GM23338 (cell line): Measurements from ENCODE around the gene PML. TPM values are rescaled to one million over a fixed set of nuclear protein-coding genes. Genes with fewer than 3 reads are reported as not detected.
"Not testable (repeated sequence)": the region's sequence is repeated elsewhere in the genome, so short reads cannot be mapped to it uniquely, and the experiment has no call there.

Experiments used
- ATAC-seq: fragments of 200-7000 bp; cut with Tn5 transposase; 3 replicates; pipeline ENCODE4 v1.9.1; 2020
- DNase-seq: peaks from one replicate; pipeline ENCODE4 v3.0.0-alpha.2; 2015; ENCODE audit warnings: low spot score
- H2AFZ ChIP-seq: fragments of 200-600 bp; sonication (generic); 2 replicates; pipeline ENCODE4 v1.8.0; 2016; ENCODE audit warnings: antibody characterized with exemption, mild to moderate bottlenecking, moderate library complexity
- H3F3A ChIP-seq: fragments of 200-600 bp; sonication (generic); replicated peaks from 2 replicates; pipeline ENCODE4 v1.8.0; 2017; ENCODE audit warnings: antibody characterized with exemption, mixed run types, low read depth
- H3K27ac ChIP-seq: fragments of 200-600 bp; sonication (generic); 2 replicates; pipeline ENCODE4 v1.6.1; 2016; ENCODE audit warnings: low read depth
- H3K27me3 ChIP-seq: fragments of 200-600 bp; sonication (generic); 2 replicates; pipeline ENCODE4 v1.8.0; 2016; ENCODE audit warnings: mild to moderate bottlenecking, mixed run types, moderate library complexity; ENCODE audit not compliant: insufficient read depth
- H3K36me3 ChIP-seq: fragments of 200-600 bp; sonication (generic); 2 replicates; pipeline ENCODE4 v1.8.0; 2016; ENCODE audit warnings: mild to moderate bottlenecking; ENCODE audit not compliant: insufficient read depth
- H3K4me1 ChIP-seq: fragments of 200-600 bp; sonication (generic); 2 replicates; pipeline ENCODE4 v1.8.0; 2016; ENCODE audit warnings: mild to moderate bottlenecking, moderate library complexity; ENCODE audit not compliant: insufficient read depth
- H3K4me2 ChIP-seq: fragments of 200-600 bp; sonication (generic); 2 replicates; pipeline ENCODE4 v1.7.1; 2017; ENCODE audit warnings: mixed run types
- H3K4me3 ChIP-seq: fragments of 200-600 bp; sonication (generic); 2 replicates; pipeline ENCODE4 v1.6.1; 2016; ENCODE audit warnings: mixed run types
- H3K79me2 ChIP-seq: fragments of 200-600 bp; sonication (generic); replicated peaks from 2 replicates; pipeline ENCODE4 v1.8.0; 2017; ENCODE audit warnings: mild to moderate bottlenecking; ENCODE audit not compliant: insufficient read depth
- H3K9me2 ChIP-seq: fragments of 200-600 bp; sonication (generic); 2 replicates; pipeline ENCODE4 v1.8.0; 2017; ENCODE audit not compliant: insufficient read depth
- H4K20me1 ChIP-seq: fragments of 200-600 bp; sonication (generic); replicated peaks from 2 replicates; pipeline ENCODE4 v1.8.0; 2017; ENCODE audit warnings: mild to moderate bottlenecking; ENCODE audit not compliant: insufficient read depth
- H3K27ac Mint-ChIP-seq: 2 replicates; pipeline ENCODE4 v1.8.0; 2020; ENCODE audit warnings: inconsistent platforms, mild to moderate bottlenecking, moderate library complexity, mixed read lengths
- H3K27me3 Mint-ChIP-seq: 3 replicates; pipeline ENCODE4 v1.8.0; 2022; ENCODE audit warnings: low read depth, mild to moderate bottlenecking, moderate library complexity, mixed read lengths, inconsistent platforms; ENCODE audit not compliant: insufficient read depth, poor library complexity
- H3K36me3 Mint-ChIP-seq: 3 replicates; pipeline ENCODE4 v1.8.0; 2021; ENCODE audit warnings: low read depth, mild to moderate bottlenecking, inconsistent platforms, moderate library complexity, mixed read lengths
- H3K4me1 Mint-ChIP-seq: 3 replicates; pipeline ENCODE4 v1.8.0; 2020; ENCODE audit warnings: mild to moderate bottlenecking, inconsistent platforms, mixed read lengths
- H3K4me3 Mint-ChIP-seq: 3 replicates; pipeline ENCODE4 v1.8.0; 2021; ENCODE audit warnings: moderate library complexity, mild to moderate bottlenecking, inconsistent platforms, mixed read lengths
- H3K9me3 Mint-ChIP-seq: 3 replicates; pipeline ENCODE4 v1.8.0; 2020; ENCODE audit warnings: moderate library complexity, mild to moderate bottlenecking, inconsistent platforms, mixed read lengths
- EZH2 ChIP-seq: fragments of 200-600 bp; sonication (generic); IDR thresholded peaks from one replicate; pipeline ENCODE4 v1.8.0; 2017; ENCODE audit warnings: antibody characterized with exemption, mild to moderate bottlenecking, low read depth; ENCODE audit not compliant: unreplicated experiment
- EZH2phosphoT487 ChIP-seq: fragments of 200-600 bp; sonication (generic); IDR thresholded peaks from one replicate; pipeline ENCODE4 v1.8.1; 2018; ENCODE audit warnings: antibody characterized with exemption; ENCODE audit not compliant: unreplicated experiment
- JUNB ChIP-seq: IDR thresholded peaks from one replicate; pipeline ENCODE4 v1.6.1; 2016; ENCODE audit warnings: antibody characterized with exemption; ENCODE audit not compliant: unreplicated experiment
- NANOG ChIP-seq: IDR thresholded peaks from 2 replicates; pipeline ENCODE4 v1.6.1; 2016; ENCODE audit warnings: antibody characterized with exemption, borderline replicate concordance
- POLR2AphosphoS5 ChIP-seq: IDR thresholded peaks from 2 replicates; pipeline ENCODE4 v1.6.1; 2016; ENCODE audit warnings: antibody characterized with exemption, low read depth
- STAT1 ChIP-seq: IDR thresholded peaks from one replicate; pipeline ENCODE4 v1.6.1; 2016; ENCODE audit warnings: antibody characterized with exemption; ENCODE audit not compliant: unreplicated experiment
- ZNF331 ChIP-seq: fragments of 250-450 bp; sonication (Bioruptor Pico); IDR thresholded peaks from 2 replicates; pipeline ENCODE4 v1.5.0; 2020; ENCODE audit warnings: low read depth, mild to moderate bottlenecking, moderate library complexity
- polyA plus RNA-seq: library from polyadenylated mRNA; unstranded; fragments of >200 nt; fragmentation: Nextera tagmentation; extraction: Ambion mirVana; gene quantifications from 2 replicates; pipeline ENCODE4 v1.2.1, GENCODE V29; 2016
- total RNA-seq: library from RNA; depleted of rRNA; stranded (reverse); fragments of >200 nt; shearing (Covaris generic); gene quantifications from 2 replicates; pipeline ENCODE4 v1.2.3, GENCODE V29; 2014
- TF ChIP-seq, protein P1 (sequence below): fragments of 250-450 bp; sonication (Bioruptor Pico); IDR thresholded peaks from 2 replicates; pipeline ENCODE4 v1.5.0; 2020; ENCODE audit warnings: mild to moderate bottlenecking, moderate library complexity
- TF ChIP-seq, protein P2 (sequence below), 2 experiments: fragments of 200-600 bp in 1 of 2; sonication (generic) in 1 of 2; conservative IDR thresholded peaks; 2 replicates each; pipeline versions ENCODE4 v1.5.1 to v1.6.1; 2016 to 2017; ENCODE audit warnings: antibody characterized with exemption in 2 of 2, low read depth in 2 of 2, mild to moderate bottlenecking in 2 of 2, moderate library complexity in 1 of 2
- TF ChIP-seq, protein P3 (sequence below): IDR thresholded peaks from one replicate; pipeline ENCODE4 v1.6.1; 2018; ENCODE audit warnings: antibody characterized with exemption; ENCODE audit not compliant: unreplicated experiment

The PML gene
- total and polyA plus RNA-seq, 2 experiments from 2014 or later = 19.0 to 73.1 TPM

DNA sequence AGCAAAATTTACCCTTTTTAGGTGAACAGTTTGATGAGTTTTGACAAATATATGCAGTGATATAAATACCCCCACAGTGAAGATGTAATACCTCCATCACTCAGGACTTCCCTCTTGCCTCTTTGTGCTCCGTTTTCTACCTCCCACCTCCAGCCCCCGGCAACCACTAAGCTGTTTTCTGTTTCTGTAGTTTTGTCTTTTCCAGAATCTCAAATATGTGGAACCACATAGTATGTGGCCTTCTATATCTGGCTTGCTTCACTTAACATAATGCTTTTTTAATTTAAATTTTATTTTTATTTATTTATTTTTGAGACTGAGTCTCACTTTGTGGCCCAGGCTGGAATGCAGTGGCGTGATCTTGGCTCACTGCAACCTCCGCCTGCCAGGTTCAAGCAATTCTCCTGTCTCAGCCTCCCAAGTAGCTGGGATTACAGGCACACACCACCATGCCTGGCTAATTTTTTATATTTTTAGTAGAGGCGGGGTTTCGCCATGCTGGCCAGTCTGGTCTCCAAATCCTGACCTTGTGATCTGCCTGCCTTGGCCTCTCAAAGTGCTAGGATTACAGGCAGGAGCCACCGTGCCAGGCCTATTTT, 33.9 kb upstream of the PML start:
- H3K4me3 Mint-ChIP-seq, H3K4me2 ChIP-seq: not testable (repeated sequence)

DNA sequence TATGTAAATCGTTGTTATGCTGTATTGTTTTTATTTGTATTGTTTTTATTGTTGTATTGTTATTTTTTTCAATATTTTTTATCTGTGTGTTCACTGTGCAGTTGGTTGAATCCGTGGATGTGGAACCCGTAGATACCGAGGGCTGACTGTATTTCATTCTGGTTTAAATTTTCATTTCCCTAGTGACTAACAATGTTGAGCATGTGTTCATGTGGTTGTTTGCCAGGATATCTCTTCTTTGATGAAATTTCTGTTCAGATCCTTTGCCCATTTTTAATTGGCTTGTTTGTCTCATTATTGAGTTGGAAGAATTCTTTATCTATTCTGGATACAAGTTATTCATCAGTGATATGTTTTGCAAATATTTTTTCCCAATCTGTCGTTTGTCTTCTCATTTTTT, 32.1 kb upstream of the PML start:
- peaks cover 4% of the 10 kb centered on the region for H3K27me3 Mint-ChIP-seq
- DNase-seq (no peak), ATAC-seq (no peak)
- no peaks in the 10 kb centered on the region for H3K36me3 ChIP-seq
- H3K4me3 ChIP-seq = no peak overlapping the region
- H4K20me1 ChIP-seq = no peaks in the 10 kb centered on the region
- no peaks in the 10 kb centered on the region for H3K36me3 Mint-ChIP-seq
- H3F3A ChIP-seq = no peaks in the 10 kb centered on the region
- H3K4me3 Mint-ChIP-seq = no peak overlapping the region
- H3K4me1 Mint-ChIP-seq = peaks cover 21% of the 10 kb centered on the region
- H3K9me2 ChIP-seq = no peaks in the 10 kb centered on the region
- H3K4me2 ChIP-seq = no peak overlapping the region
- peaks cover 20% of the 10 kb centered on the region for H3K4me1 ChIP-seq
- no peaks in the 10 kb centered on the region for H3K79me2 ChIP-seq
- H3K27ac ChIP-seq = no peak overlapping the region
- no peaks in the 10 kb centered on the region for H3K9me3 Mint-ChIP-seq
- no peaks in the 10 kb centered on the region for H3K27me3 ChIP-seq
- H2AFZ ChIP-seq = no peak overlapping the region
- no peak overlapping the region for H3K27ac Mint-ChIP-seq
- TF ChIP-seq EZH2phosphoT487 (no peak), STAT1 (no peak), EZH2 (no peak), ZNF331 (CRISPR knock-in tag) (no peak), POLR2AphosphoS5 (no peak), JUNB (no peak), NANOG (no peak)
- TF ChIP-seq, protein P1, sequence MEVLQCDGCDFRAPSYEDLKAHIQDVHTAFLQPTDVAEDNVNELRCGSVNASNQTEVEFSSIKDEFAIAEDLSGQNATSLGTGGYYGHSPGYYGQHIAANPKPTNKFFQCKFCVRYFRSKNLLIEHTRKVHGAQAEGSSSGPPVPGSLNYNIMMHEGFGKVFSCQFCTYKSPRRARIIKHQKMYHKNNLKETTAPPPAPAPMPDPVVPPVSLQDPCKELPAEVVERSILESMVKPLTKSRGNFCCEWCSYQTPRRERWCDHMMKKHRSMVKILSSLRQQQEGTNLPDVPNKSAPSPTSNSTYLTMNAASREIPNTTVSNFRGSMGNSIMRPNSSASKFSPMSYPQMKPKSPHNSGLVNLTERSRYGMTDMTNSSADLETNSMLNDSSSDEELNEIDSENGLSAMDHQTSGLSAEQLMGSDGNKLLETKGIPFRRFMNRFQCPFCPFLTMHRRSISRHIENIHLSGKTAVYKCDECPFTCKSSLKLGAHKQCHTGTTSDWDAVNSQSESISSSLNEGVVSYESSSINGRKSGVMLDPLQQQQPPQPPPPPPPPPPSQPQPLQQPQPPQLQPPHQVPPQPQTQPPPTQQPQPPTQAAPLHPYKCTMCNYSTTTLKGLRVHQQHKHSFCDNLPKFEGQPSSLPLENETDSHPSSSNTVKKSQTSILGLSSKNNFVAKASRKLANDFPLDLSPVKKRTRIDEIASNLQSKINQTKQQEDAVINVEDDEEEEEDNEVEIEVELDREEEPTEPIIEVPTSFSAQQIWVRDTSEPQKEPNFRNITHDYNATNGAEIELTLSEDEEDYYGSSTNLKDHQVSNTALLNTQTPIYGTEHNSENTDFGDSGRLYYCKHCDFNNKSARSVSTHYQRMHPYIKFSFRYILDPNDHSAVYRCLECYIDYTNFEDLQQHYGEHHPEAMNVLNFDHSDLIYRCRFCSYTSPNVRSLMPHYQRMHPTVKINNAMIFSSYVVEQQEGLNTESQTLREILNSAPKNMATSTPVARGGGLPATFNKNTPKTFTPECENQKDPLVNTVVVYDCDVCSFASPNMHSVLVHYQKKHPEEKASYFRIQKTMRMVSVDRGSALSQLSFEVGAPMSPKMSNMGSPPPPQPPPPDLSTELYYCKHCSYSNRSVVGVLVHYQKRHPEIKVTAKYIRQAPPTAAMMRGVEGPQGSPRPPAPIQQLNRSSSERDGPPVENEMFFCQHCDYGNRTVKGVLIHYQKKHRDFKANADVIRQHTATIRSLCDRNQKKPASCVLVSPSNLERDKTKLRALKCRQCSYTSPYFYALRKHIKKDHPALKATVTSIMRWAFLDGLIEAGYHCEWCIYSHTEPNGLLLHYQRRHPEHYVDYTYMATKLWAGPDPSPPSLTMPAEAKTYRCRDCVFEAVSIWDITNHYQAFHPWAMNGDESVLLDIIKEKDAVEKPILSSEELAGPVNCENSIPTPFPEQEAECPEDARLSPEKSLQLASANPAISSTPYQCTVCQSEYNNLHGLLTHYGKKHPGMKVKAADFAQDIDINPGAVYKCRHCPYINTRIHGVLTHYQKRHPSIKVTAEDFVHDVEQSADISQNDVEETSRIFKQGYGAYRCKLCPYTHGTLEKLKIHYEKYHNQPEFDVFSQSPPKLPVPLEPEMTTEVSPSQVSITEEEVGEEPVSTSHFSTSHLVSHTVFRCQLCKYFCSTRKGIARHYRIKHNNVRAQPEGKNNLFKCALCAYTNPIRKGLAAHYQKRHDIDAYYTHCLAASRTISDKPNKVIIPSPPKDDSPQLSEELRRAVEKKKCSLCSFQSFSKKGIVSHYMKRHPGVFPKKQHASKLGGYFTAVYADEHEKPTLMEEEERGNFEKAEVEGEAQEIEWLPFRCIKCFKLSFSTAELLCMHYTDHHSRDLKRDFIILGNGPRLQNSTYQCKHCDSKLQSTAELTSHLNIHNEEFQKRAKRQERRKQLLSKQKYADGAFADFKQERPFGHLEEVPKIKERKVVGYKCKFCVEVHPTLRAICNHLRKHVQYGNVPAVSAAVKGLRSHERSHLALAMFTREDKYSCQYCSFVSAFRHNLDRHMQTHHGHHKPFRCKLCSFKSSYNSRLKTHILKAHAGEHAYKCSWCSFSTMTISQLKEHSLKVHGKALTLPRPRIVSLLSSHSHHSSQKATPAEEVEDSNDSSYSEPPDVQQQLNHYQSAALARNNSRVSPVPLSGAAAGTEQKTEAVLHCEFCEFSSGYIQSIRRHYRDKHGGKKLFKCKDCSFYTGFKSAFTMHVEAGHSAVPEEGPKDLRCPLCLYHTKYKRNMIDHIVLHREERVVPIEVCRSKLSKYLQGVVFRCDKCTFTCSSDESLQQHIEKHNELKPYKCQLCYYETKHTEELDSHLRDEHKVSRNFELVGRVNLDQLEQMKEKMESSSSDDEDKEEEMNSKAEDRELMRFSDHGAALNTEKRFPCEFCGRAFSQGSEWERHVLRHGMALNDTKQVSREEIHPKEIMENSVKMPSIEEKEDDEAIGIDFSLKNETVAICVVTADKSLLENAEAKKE (CRISPR knock-in tag) = no peak
- TF ChIP-seq, protein P2, sequence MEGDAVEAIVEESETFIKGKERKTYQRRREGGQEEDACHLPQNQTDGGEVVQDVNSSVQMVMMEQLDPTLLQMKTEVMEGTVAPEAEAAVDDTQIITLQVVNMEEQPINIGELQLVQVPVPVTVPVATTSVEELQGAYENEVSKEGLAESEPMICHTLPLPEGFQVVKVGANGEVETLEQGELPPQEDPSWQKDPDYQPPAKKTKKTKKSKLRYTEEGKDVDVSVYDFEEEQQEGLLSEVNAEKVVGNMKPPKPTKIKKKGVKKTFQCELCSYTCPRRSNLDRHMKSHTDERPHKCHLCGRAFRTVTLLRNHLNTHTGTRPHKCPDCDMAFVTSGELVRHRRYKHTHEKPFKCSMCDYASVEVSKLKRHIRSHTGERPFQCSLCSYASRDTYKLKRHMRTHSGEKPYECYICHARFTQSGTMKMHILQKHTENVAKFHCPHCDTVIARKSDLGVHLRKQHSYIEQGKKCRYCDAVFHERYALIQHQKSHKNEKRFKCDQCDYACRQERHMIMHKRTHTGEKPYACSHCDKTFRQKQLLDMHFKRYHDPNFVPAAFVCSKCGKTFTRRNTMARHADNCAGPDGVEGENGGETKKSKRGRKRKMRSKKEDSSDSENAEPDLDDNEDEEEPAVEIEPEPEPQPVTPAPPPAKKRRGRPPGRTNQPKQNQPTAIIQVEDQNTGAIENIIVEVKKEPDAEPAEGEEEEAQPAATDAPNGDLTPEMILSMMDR (conservative IDR thresholded peaks at IDR 0.05; ENCODE audit: low read depth in 2 of 2) = no peak
- TF ChIP-seq, protein P3, sequence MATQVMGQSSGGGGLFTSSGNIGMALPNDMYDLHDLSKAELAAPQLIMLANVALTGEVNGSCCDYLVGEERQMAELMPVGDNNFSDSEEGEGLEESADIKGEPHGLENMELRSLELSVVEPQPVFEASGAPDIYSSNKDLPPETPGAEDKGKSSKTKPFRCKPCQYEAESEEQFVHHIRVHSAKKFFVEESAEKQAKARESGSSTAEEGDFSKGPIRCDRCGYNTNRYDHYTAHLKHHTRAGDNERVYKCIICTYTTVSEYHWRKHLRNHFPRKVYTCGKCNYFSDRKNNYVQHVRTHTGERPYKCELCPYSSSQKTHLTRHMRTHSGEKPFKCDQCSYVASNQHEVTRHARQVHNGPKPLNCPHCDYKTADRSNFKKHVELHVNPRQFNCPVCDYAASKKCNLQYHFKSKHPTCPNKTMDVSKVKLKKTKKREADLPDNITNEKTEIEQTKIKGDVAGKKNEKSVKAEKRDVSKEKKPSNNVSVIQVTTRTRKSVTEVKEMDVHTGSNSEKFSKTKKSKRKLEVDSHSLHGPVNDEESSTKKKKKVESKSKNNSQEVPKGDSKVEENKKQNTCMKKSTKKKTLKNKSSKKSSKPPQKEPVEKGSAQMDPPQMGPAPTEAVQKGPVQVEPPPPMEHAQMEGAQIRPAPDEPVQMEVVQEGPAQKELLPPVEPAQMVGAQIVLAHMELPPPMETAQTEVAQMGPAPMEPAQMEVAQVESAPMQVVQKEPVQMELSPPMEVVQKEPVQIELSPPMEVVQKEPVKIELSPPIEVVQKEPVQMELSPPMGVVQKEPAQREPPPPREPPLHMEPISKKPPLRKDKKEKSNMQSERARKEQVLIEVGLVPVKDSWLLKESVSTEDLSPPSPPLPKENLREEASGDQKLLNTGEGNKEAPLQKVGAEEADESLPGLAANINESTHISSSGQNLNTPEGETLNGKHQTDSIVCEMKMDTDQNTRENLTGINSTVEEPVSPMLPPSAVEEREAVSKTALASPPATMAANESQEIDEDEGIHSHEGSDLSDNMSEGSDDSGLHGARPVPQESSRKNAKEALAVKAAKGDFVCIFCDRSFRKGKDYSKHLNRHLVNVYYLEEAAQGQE = no peak

More for the DNA sequence above, 33.9 kb upstream of the PML start:
- not testable (repeated sequence) for H3K9me3 Mint-ChIP-seq, H3K4me3 ChIP-seq, ATAC-seq, H3F3A ChIP-seq, H3K79me2 ChIP-seq, H3K27ac ChIP-seq, H3K27ac Mint-ChIP-seq, H3K9me2 ChIP-seq, DNase-seq, H3K27me3 ChIP-seq, H3K36me3 ChIP-seq, H3K4me1 ChIP-seq, H4K20me1 ChIP-seq, H3K36me3 Mint-ChIP-seq, H3K4me1 Mint-ChIP-seq, H3K27me3 Mint-ChIP-seq, H2AFZ ChIP-seq
